NB4 (cell line): ENCODE data around the gene PRC1.

Experiments
- DNase-seq: peaks from one replicate; pipeline ENCODE4 v3.0.0; 2010; ENCODE audit warnings: low read depth
- H3K4me3 ChIP-seq: one replicate; pipeline ENCODE4 v1.5.1; 2011; ENCODE audit warnings: mild to moderate bottlenecking, low read depth, low read length, moderate library complexity
- CTCF ChIP-seq: IDR thresholded peaks from one replicate; pipeline ENCODE4 v1.5.1; 2012; ENCODE audit warnings: low read depth, low read length
- MAX ChIP-seq: IDR thresholded peaks from 2 replicates; pipeline ENCODE4 v1.6.1; 2011; ENCODE audit warnings: low read depth, low read length
- MYC ChIP-seq: IDR thresholded peaks from 2 replicates; pipeline ENCODE4 v1.6.1; 2011; ENCODE audit warnings: low read depth, low read length
- POLR2A ChIP-seq: IDR thresholded peaks from 2 replicates; pipeline ENCODE4 v1.6.1; 2011; ENCODE audit warnings: mild to moderate bottlenecking; ENCODE audit not compliant: insufficient read length; ENCODE audit errors: extremely low read depth

The PRC1 gene

GRCh38 chr15:90959894-90960293 lies 34.4 kb downstream of the PRC1 start:
- no peak overlapping the region for H3K4me3 ChIP-seq
- DNase-seq, result no peak
- TF ChIP-seq MAX, result no peak
- TF ChIP-seq CTCF, result no peak
- no peak for TF ChIP-seq MYC
- no peak for TF ChIP-seq POLR2A

- DNase-seq, result no peak
- no peak for TF ChIP-seq MAX
- no peak for TF ChIP-seq CTCF
- no peak for TF ChIP-seq POLR2A
- no peak for TF ChIP-seq MYC
- no peak overlapping the region for H3K4me3 ChIP-seq
Measured at GRCh38 chr15:90959028-90959595, 35.2 kb downstream of the PRC1 start.

- H3K4me3 ChIP-seq, result no peak overlapping the region
- DNase-seq, result no peak
- TF ChIP-seq MAX (no peak), CTCF (no peak), POLR2A (no peak), MYC (no peak)
Measured at GRCh38 chr15:90957791-90958190, 36.5 kb downstream of the PRC1 start.

GRCh38 chr15:90957031-90957790 lies 37.1 kb downstream of the PRC1 start:
- H3K4me3 ChIP-seq, result no peak overlapping the region
- DNase-seq, result no peak
- TF ChIP-seq MYC, result no peak
- no peak for TF ChIP-seq CTCF
- no peak for TF ChIP-seq POLR2A
- TF ChIP-seq MAX, result no peak

- DNase-seq, result no peak
- TF ChIP-seq CTCF, result peak; percentile 8
- TF ChIP-seq MAX, result no peak
- peak overlapping the region; percentile 73 for H3K4me3 ChIP-seq
Measured at GRCh38 chr15:90956274-90957030, 37.9 kb downstream of the PRC1 start.
